Lung (tissue), 12 donors: Measurements from ENCODE around the gene WDPCP. TPM values are rescaled to one million over a fixed set of nuclear protein-coding genes. Genes with fewer than 3 reads are reported as not detected.

ENCODE experiments used
- ATAC-seq: fragments of 200-7000 bp; cut with Tn5 transposase; one replicate; pipeline ENCODE4 v1.9.1; 2020; ENCODE audit warnings: moderate number of reproducible peaks; ENCODE audit not compliant: insufficient read depth, low FRiP score
- DNase-seq, 3 donors: peaks; one replicate each; pipeline ENCODE4 v3.0.0-alpha.2; 2013 to 2017
- H3K27ac ChIP-seq, 2 donors: one replicate each; pipeline ENCODE4 v1.5.1; 2013; ENCODE audit warnings: mild to moderate bottlenecking in 2 of 2, moderate library complexity in 2 of 2, control low read depth in 1 of 2, inconsistent platforms in 1 of 2, low read depth in 1 of 2, low read length in 1 of 2
- H3K27me3 ChIP-seq, 3 donors: one replicate each; pipeline ENCODE4 v1.5.1; 2013; ENCODE audit warnings: low read length in 2 of 3; ENCODE audit not compliant: control insufficient read depth in 3 of 3, insufficient read depth in 3 of 3
- H3K36me3 ChIP-seq, 4 donors: one replicate each; pipeline ENCODE4 v1.5.1; 2013; ENCODE audit warnings: low read length in 4 of 4, mild to moderate bottlenecking in 1 of 4, moderate library complexity in 1 of 4; ENCODE audit not compliant: control insufficient read depth in 4 of 4, insufficient read depth in 4 of 4
- H3K4me1 ChIP-seq, 5 donors: one replicate each; pipeline ENCODE4 v1.5.1; 2013; ENCODE audit warnings: low read length in 5 of 5, mild to moderate bottlenecking in 2 of 5, moderate library complexity in 1 of 5; ENCODE audit not compliant: control insufficient read depth in 5 of 5, insufficient read depth in 5 of 5
- H3K4me3 ChIP-seq: one replicate; pipeline ENCODE4 v1.5.1; 2013; ENCODE audit warnings: mild to moderate bottlenecking, control low read depth, moderate library complexity
- H3K9ac ChIP-seq, 2 donors: one replicate each; pipeline ENCODE4 v1.5.1; 2013; ENCODE audit warnings: low read length in 2 of 2, control low read depth in 1 of 2; ENCODE audit not compliant: insufficient read depth in 1 of 2
- H3K9me3 ChIP-seq, 4 donors: one replicate each; pipeline ENCODE4 v1.5.1; 2013; ENCODE audit warnings: low read length in 3 of 4, mild to moderate bottlenecking in 1 of 4, moderate library complexity in 1 of 4; ENCODE audit not compliant: control insufficient read depth in 4 of 4, insufficient read depth in 3 of 4
- CTCF ChIP-seq: IDR thresholded peaks from 2 replicates; pipeline ENCODE4 v1.5.1; 2012; ENCODE audit warnings: mild to moderate bottlenecking; ENCODE audit errors: control extremely low read depth, extremely low read depth
- WGBS, 2 donors: extraction: QIAGEN DNeasy Blood & Tissue Kit; methylation state at CpG; one replicate each; pipeline ENCODE4 v1.1.7; 2013; 5-methylcytosine and 5-hydroxymethylcytosine counted together
- polyA plus RNA-seq, 2 donors: library from polyadenylated mRNA; stranded (reverse); fragments of 200-250 nt; gene quantifications; one replicate each; pipeline ENCODE4 v1.2.1, GENCODE V29; 2013
- total RNA-seq, 2 donors: library from RNA; depleted of rRNA in 1 of 2; stranded (reverse); fragments of >200 nt in 1 of 2; gene quantifications; one replicate each; pipeline ENCODE4 v1.2.1, GENCODE V29; 2014 to 2021
- donor health status: control.
- donor health status: control.
- donor health status: Bipolar disorder and iron deficiency.
- donor health status: healthy.
- donor health status: DM: yes; HTN: yes; CAD: no.

Gene WDPCP
- total and polyA plus RNA-seq, 4 donors = 2.3 to 40.7 (median 8.6) TPM

GRCh38 chr2:63425079-63425416, 163.2 kb downstream of the WDPCP start:
- no peaks in the 10 kb centered on the region for H3K27me3 ChIP-seq
- peaks cover 0 to 5% (median 0%) of the 10 kb centered on the region in 4 donors for H3K9me3 ChIP-seq
- WGBS, 2 donors = 86 to 91% methylated on average over 4 of the region's 4 CpGs
- peaks cover 0 to 8% (median 1%) of the 10 kb centered on the region in 5 donors for H3K4me1 ChIP-seq
- no peaks in the 10 kb centered on the region for H3K36me3 ChIP-seq
- H3K9ac ChIP-seq = no peak overlapping the region
- no peak overlapping the region for H3K4me3 ChIP-seq
- no peak for TF ChIP-seq CTCF
- DNase-seq = no peak
- H3K27ac ChIP-seq = no peak overlapping the region
- ATAC-seq = no peak

GRCh38 chr2:63424329-63425078, 163.8 kb downstream of the WDPCP start:
- WGBS, 2 donors = 79 to 87% methylated on average over 15 of the region's 15 CpGs
- TF ChIP-seq CTCF = peak; percentile 16
- no peak for ATAC-seq
- no peak for DNase-seq
- H3K9ac ChIP-seq = no peak overlapping the region
- H3K4me1 ChIP-seq = peaks cover 0 to 8% (median 1%) of the 10 kb centered on the region in 5 donors
- H3K4me3 ChIP-seq = no peak overlapping the region
- no peaks in the 10 kb centered on the region for H3K36me3 ChIP-seq
- no peak overlapping the region for H3K27ac ChIP-seq
- H3K9me3 ChIP-seq = peaks cover 0 to 5% (median 0%) of the 10 kb centered on the region in 4 donors
- no peaks in the 10 kb centered on the region for H3K27me3 ChIP-seq

- ATAC-seq = no peak
- peak in 2 of 3 donors; percentile 70 to 81 for DNase-seq
- H3K4me3 ChIP-seq = no peak overlapping the region
- no peak overlapping the region for H3K27ac ChIP-seq
- H3K4me1 ChIP-seq = peaks cover 0 to 8% (median 1%) of the 10 kb centered on the region in 5 donors
- no peaks in the 10 kb centered on the region for H3K36me3 ChIP-seq
- H3K9me3 ChIP-seq = peaks cover 0 to 2% (median 0%) of the 10 kb centered on the region in 4 donors
- H3K9ac ChIP-seq = peak overlapping the region in 1 of 2 donors; percentile 11
- no peaks in the 10 kb centered on the region for H3K27me3 ChIP-seq
- TF ChIP-seq CTCF = no peak
- 84 to 95% methylated on average over 1 of the region's 1 CpG for WGBS, 2 donors
Observed at GRCh38 chr2:63422556-63422955, 165.7 kb downstream of the WDPCP start.
